Measurements from ENCODE around the gene CSGALNACT2. TPM values are rescaled to one million over a fixed set of nuclear protein-coding genes. Genes with fewer than 3 reads are reported as not detected.

Gene CSGALNACT2
- total and polyA plus RNA-seq, 10 of the 15 experiments (the other 5 are each of a cell fraction or from before 2014, with no cell fraction given), result 2.5 to 12.6 (median 8.7) TPM

- TF ChIP-seq E4F1 (IDR thresholded peaks at IDR 0.05; ENCODE audit: borderline replicate concordance, partially characterized antibody), result no peak
- TF ChIP-seq JUNB (IDR thresholded peaks at IDR 0.05), result no peak
- TF ChIP-seq MYB (IDR thresholded peaks at IDR 0.05; ENCODE audit: borderline replicate concordance, low read depth, low read length), result no peak
- TF ChIP-seq RCOR1 (conservative IDR thresholded peaks at IDR 0.05; ENCODE audit: low read depth, low read length), result no peak
- TF ChIP-seq PRDM15 (CRISPR knock-in tag; IDR thresholded peaks at IDR 0.05), result no peak
- TF ChIP-seq HCFC1 (IDR thresholded peaks at IDR 0.05; ENCODE audit: low read length), result no peak
- no peak for TF ChIP-seq STAT1 (conservative IDR thresholded peaks at IDR 0.05)
- TF ChIP-seq RAD51 (IDR thresholded peaks at IDR 0.05), result no peak
- no peak for TF ChIP-seq SMAD5 (IDR thresholded peaks at IDR 0.05; ENCODE audit: low read depth)
Measured at GRCh38 chr10:43132867-43133787, 5.1 kb upstream of the CSGALNACT2 start (continued).
